Stimulated activated CD4-positive, alpha-beta T cell treated with anti-CD3 and anti-CD28 coated beads, Interleukin-4, amount 100 ng/mL, for 48 hours (primary cell): ENCODE results near the gene ARSH.
"Not testable (repeated sequence)": the region's sequence is repeated elsewhere in the genome, so short reads cannot be mapped to it uniquely, and the experiment has no call there.

Experiments
- DNase-seq, 2 donors: peaks; one replicate each; pipeline ENCODE4 v3.0.0-alpha.2; 2020; ENCODE audit warnings: low read depth in 2 of 2

The ARSH gene

GRCh38 chrX:3044196-3044595, 37.9 kb downstream of the ARSH start:
- no peak for DNase-seq

GRCh38 chrX:3044671-3045070, 38.3 kb downstream of the ARSH start:
- no peak for DNase-seq

- DNase-seq, result no peak
Measured at GRCh38 chrX:3046253-3047240, 40.2 kb downstream of the ARSH start.

GRCh38 chrX:3050523-3051175, 44.3 kb downstream of the ARSH start:
- not testable (repeated sequence) for DNase-seq

- DNase-seq, result no peak
Measured at GRCh38 chrX:3052860-3053259, 46.5 kb downstream of the ARSH start.

GRCh38 chrX:3066555-3066954, 60.2 kb downstream of the ARSH start:
- no peak for DNase-seq

- no peak for DNase-seq
Measured at GRCh38 chrX:3075959-3076358, 69.6 kb downstream of the ARSH start.

- no peak for DNase-seq
Measured at GRCh38 chrX:3076416-3076991, 70.2 kb downstream of the ARSH start.
